Urinary bladder (tissue), 4 donors: ENCODE data around the gene PTER. TPM values are rescaled to one million over a fixed set of nuclear protein-coding genes. Genes with fewer than 3 reads are reported as not detected.

Source experiments
- DNase-seq: peaks from one replicate; pipeline ENCODE4 v3.0.0-alpha.2; 2015; ENCODE audit errors: extremely low spot score
- H3K27ac ChIP-seq: one replicate; pipeline ENCODE4 v1.5.1; 2013; ENCODE audit warnings: low read depth, mild to moderate bottlenecking, moderate library complexity
- H3K36me3 ChIP-seq: one replicate; pipeline ENCODE4 v1.6.1; 2013; ENCODE audit warnings: mild to moderate bottlenecking, moderate library complexity; ENCODE audit not compliant: insufficient read depth
- H3K4me1 ChIP-seq: one replicate; pipeline ENCODE4 v1.6.1; 2013; ENCODE audit warnings: mild to moderate bottlenecking, moderate library complexity; ENCODE audit not compliant: insufficient read depth
- H3K4me3 ChIP-seq: one replicate; pipeline ENCODE4 v1.5.1; 2013; ENCODE audit warnings: low read depth, low read length
- WGBS: extraction: QIAGEN DNeasy Blood & Tissue Kit; methylation state at CpG from one replicate; pipeline ENCODE4 v1.1.7; 2013; 5-methylcytosine and 5-hydroxymethylcytosine counted together
- polyA plus RNA-seq: library from polyadenylated mRNA; stranded (reverse); fragments of 200-250 nt; gene quantifications from one replicate; pipeline ENCODE4 v1.2.3, GENCODE V29; 2013
- total RNA-seq: library from RNA; depleted of rRNA; stranded (reverse); fragments of >200 nt; gene quantifications from one replicate; pipeline ENCODE4 v1.2.3, GENCODE V29; 2014
- donor health status: healthy with polysubstance abuse.
- donor health status: healthy.

PTER gene
- total RNA-seq (17.8 TPM), polyA plus RNA-seq (6.9 TPM)

DNA sequence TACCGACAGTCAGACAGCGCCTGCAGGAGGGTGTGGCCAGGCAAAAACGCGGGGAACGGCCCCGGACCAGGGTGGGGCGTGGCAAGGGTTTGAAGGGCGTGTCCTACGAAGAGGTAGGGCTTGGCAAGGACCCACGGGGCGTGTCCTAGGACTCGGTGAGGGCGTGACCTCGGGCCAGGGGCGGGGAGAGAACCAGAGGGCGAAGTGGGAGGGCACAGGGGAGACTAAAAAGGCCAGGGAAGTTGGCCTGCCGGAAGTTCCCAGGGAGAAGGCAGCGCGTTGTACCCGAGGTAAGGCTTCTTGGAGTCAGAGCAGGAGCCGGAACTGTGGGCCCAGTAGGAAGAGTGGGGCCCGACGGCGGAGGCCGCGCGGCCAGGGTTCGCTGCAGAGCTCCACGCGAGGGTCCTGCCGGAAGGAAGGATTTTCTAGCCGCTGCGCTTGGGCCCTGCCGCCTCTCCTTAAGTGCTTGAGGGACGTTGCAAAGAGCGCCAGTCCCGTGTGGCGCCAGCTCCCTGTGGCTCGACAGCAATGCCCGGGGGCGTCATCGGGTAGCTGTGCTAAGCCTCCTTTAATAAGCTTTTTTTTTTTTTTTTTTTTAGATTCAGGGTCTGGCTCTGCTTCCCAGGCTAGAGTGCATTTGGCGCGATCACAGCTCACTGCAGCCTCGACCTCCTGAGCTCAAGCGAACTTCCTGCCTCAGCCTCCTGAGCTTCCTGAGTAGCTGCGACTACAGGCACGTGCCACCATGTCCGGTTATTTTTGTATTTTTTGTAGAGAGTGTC, at the start of gene PTER:
Gene PTER, plus strand, starts transcription at position 253 of the 782 bp plus-strand sequence. CDS start 47,375 bp downstream, outside the sequence.
- Histone ChIP-seq H3K4me1 (no peaks in the 10 kb centered on the region), H3K36me3 (no peaks in the 10 kb centered on the region), H3K4me3 (peak within 1 kb of the TSS; percentile 67), H3K27ac (peak within 1 kb of the TSS; percentile 91)
- peak; percentile 71 for DNase-seq
- 5% methylated on average over 49 of the region's 49 CpGs for WGBS

GRCh38 chr10:16392531-16393069, 44.2 kb upstream of the PTER start:
- DNase-seq = no peak
- 62% methylated on average over 3 of the region's 3 CpGs for WGBS
- Histone ChIP-seq H3K4me3 (no peak overlapping the region), H3K4me1 (no peaks in the 10 kb centered on the region), H3K36me3 (no peaks in the 10 kb centered on the region), H3K27ac (no peak overlapping the region)

GRCh38 chr10:16393271-16393858, 43.4 kb upstream of the PTER start:
- H3K27ac ChIP-seq = no peak overlapping the region
- H3K4me3 ChIP-seq = no peak overlapping the region
- no peaks in the 10 kb centered on the region for H3K36me3 ChIP-seq
- no peaks in the 10 kb centered on the region for H3K4me1 ChIP-seq
- no peak for DNase-seq
- WGBS = 63% methylated on average over 4 of the region's 4 CpGs

DNA sequence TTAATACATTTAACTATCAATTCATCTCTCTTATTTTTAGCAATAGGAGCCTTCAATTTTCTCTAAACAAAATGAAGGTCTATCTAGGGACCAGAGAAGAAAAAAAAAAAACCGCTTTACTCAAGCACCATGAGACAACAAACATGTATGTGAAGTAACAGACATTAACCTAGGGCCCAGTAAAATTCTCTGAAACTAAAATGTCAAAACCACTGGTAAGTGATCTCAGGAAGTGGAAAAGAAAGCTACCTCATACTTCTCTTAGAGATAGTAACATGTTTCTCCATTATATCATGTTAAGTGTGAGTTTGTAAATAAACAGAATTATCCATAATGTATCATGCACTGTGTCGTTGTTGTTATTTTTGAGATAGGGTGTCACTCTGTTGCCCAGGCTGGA, 35.4 kb upstream of the PTER start:
- 88% methylated on average over 2 of the region's 2 CpGs for WGBS
- H3K4me1 ChIP-seq = no peaks in the 10 kb centered on the region
- no peaks in the 10 kb centered on the region for H3K36me3 ChIP-seq
- H3K27ac ChIP-seq = no peak overlapping the region
- H3K4me3 ChIP-seq = no peak overlapping the region
- DNase-seq = no peak

DNA sequence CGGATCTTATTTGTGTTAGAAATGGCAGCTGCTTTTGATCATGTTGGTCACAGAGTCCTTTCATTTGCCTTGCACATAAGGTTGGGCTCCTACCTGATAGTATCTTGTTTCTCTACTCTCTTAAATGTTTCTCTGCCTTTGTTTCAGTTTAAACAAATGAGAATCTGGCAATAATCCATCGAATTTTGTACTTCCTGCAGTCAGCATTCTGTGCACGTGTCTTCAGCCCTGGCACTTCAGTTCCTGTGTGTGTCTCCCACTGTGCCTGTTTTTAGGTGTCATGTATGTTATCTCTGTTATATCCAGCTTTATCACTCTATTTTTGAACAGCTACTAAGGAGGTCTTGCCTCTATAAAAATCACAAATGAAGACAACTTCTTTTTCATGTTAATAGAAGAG, 28.4 kb upstream of the PTER start:
- Histone ChIP-seq H3K27ac (no peak overlapping the region), H3K36me3 (no peaks in the 10 kb centered on the region), H3K4me3 (no peak overlapping the region), H3K4me1 (no peaks in the 10 kb centered on the region)
- no peak for DNase-seq
- 11% methylated on average over 3 of the region's 3 CpGs for WGBS

GRCh38 chr10:16417341-16417740, 19.5 kb upstream of the PTER start:
- H3K4me1 ChIP-seq = no peaks in the 10 kb centered on the region
- no peak overlapping the region for H3K27ac ChIP-seq
- DNase-seq = no peak
- WGBS = 13% methylated on average over 1 of the region's 1 CpG
- no peak overlapping the region for H3K4me3 ChIP-seq
- no peaks in the 10 kb centered on the region for H3K36me3 ChIP-seq

GRCh38 chr10:16423599-16423998, 13.2 kb upstream of the PTER start:
- WGBS = 78% methylated on average over 3 of the region's 3 CpGs
- H3K36me3 ChIP-seq = no peaks in the 10 kb centered on the region
- H3K27ac ChIP-seq = no peak overlapping the region
- no peak overlapping the region for H3K4me3 ChIP-seq
- H3K4me1 ChIP-seq = no peaks in the 10 kb centered on the region
- DNase-seq = no peak

- Histone ChIP-seq H3K4me1 (no peaks in the 10 kb centered on the region), H3K4me3 (no peak overlapping the region), H3K27ac (no peak overlapping the region), H3K36me3 (no peaks in the 10 kb centered on the region)
- no peak for DNase-seq
- whole genome bisulfite sequencing = 77% methylated on average over 3 of the region's 3 CpGs
Measured at GRCh38 chr10:16425449-16425848, 11.4 kb upstream of the PTER start.

- no peak overlapping the region for H3K4me3 ChIP-seq
- H3K27ac ChIP-seq = no peak overlapping the region
- no peak for DNase-seq
- H3K36me3 ChIP-seq = no peaks in the 10 kb centered on the region
- WGBS = 67% methylated on average over 6 of the region's 6 CpGs
- no peaks in the 10 kb centered on the region for H3K4me1 ChIP-seq
Measured at GRCh38 chr10:16429539-16429938, 7.3 kb upstream of the PTER start.

- WGBS = 3% methylated on average over 9 of the region's 9 CpGs
- peak overlapping the region; percentile 67 for H3K4me3 ChIP-seq
- H3K27ac ChIP-seq = peak overlapping the region; percentile 49
- peak; percentile 20 for DNase-seq
- H3K36me3 ChIP-seq = no peaks in the 10 kb centered on the region
- H3K4me1 ChIP-seq = no peaks in the 10 kb centered on the region
Measured at GRCh38 chr10:16436367-16436757, 448 bp upstream of the PTER start.

GRCh38 chr10:16437540-16437894, 707 bp downstream of the PTER start:
- 83% methylated on average over 5 of the region's 5 CpGs for WGBS
- Histone ChIP-seq H3K4me3 (peak overlapping the region; percentile 67), H3K36me3 (no peaks in the 10 kb centered on the region), H3K4me1 (no peaks in the 10 kb centered on the region), H3K27ac (peak overlapping the region; percentile 34)
- DNase-seq = no peak

DNA sequence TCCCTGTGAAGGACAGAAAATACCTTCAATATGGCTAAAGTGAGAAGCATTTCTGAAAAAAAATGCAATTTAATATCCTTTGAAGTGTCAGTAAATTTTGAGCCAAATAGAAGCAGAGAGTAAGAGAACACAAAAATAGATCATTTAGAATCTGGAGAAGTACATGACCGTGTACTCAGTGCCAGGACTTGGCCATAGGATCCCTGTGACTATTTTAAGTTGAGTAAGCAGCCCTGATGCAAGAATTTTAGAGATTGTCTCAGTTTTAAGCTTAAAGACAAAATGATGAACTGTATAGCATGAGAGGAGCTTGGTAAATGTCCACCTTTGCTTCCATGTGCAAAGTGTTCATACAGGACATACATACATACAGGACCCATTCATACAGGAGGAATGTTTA, 2.5 kb downstream of the PTER start:
- H3K27ac ChIP-seq = no peak overlapping the region
- WGBS = 82% methylated on average over 1 of the region's 1 CpG
- DNase-seq = no peak

GRCh38 chr10:16440396-16441133, 3.8 kb downstream of the PTER start:
- no peaks in the 10 kb centered on the region for H3K36me3 ChIP-seq
- WGBS = 72% methylated on average over 12 of the region's 12 CpGs
- DNase-seq = no peak
- H3K27ac ChIP-seq = peak overlapping the region; percentile 27
- no peaks in the 10 kb centered on the region for H3K4me1 ChIP-seq
- no peak overlapping the region for H3K4me3 ChIP-seq

More for the DNA sequence above, 2.5 kb downstream of the PTER start:
- Histone ChIP-seq H3K36me3 (no peaks in the 10 kb centered on the region), H3K4me3 (no peak overlapping the region), H3K4me1 (no peaks in the 10 kb centered on the region)
